ENCODE measurements around the gene TK2.

DNA sequence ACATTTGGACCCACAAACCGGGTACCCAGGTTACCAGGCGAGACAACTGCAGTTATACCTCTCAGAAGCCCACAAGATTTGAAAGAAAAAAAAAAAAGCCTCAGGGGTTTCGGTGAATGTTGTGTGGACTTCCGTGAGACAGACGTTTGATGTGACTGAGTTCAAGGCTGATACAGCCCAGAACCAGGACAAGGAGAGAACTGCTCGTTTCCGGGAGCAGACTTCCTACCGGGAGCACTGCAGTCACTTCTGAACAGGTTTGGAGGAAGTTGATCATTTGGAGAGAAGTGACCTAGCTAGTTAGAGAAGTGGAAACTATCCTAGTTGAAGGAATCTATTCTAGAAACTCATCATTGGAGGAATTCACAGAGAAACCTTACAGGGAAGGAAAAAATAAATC lies 3.3 kb upstream of the TK2 start:
- TF ChIP-seq, protein P1, sequence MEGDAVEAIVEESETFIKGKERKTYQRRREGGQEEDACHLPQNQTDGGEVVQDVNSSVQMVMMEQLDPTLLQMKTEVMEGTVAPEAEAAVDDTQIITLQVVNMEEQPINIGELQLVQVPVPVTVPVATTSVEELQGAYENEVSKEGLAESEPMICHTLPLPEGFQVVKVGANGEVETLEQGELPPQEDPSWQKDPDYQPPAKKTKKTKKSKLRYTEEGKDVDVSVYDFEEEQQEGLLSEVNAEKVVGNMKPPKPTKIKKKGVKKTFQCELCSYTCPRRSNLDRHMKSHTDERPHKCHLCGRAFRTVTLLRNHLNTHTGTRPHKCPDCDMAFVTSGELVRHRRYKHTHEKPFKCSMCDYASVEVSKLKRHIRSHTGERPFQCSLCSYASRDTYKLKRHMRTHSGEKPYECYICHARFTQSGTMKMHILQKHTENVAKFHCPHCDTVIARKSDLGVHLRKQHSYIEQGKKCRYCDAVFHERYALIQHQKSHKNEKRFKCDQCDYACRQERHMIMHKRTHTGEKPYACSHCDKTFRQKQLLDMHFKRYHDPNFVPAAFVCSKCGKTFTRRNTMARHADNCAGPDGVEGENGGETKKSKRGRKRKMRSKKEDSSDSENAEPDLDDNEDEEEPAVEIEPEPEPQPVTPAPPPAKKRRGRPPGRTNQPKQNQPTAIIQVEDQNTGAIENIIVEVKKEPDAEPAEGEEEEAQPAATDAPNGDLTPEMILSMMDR (IDR thresholded peaks at IDR 0.05; ENCODE audit: low read depth, low read length, poor library complexity, severe bottlenecking), result no peak
- no peak for TF ChIP-seq EZH2phosphoT487 (IDR thresholded peaks at IDR 0.05; ENCODE audit: borderline replicate concordance, low read length)

All from DOHH2 (cell line).